SK-MEL-5 (cell line): ENCODE data around the gene AMPH. TPM values are rescaled to one million over a fixed set of nuclear protein-coding genes. Genes with fewer than 3 reads are reported as not detected.
"Not testable (repeated sequence)": the region's sequence is repeated elsewhere in the genome, so short reads cannot be mapped to it uniquely, and the experiment has no call there.

Source experiments
- DNase-seq: peaks from one replicate; pipeline ENCODE4 v3.0.0-alpha.2; 2016; ENCODE audit warnings: low read depth, low spot score
- in situ Hi-C: cut with HindIII; loops from 2 replicates; pipeline ENCODE4 v1.10.0; 2016; ENCODE audit warnings: low sequenced_read_pairs, high pct_unique_total_duplicates, low pct_unique_long_range_greater_than_20kb
- total RNA-seq: library from RNA; depleted of rRNA; stranded (reverse); fragments of >200 nt; shearing (Covaris generic); gene quantifications from 2 replicates; pipeline ENCODE4 v1.2.3, GENCODE V29; 2014

AMPH gene
- total RNA-seq, 1 experiment from 2014 or later: not detected

GRCh38 chr7:38353431-38353881 lies 277.7 kb downstream of the AMPH start:
- DNase-seq, in situ Hi-C loops: not testable (repeated sequence)

GRCh38 chr7:38351601-38352000 lies 279.6 kb downstream of the AMPH start:
- in situ Hi-C loops: no loop called here
- no peak for DNase-seq

- in situ Hi-C loops: not testable (repeated sequence)
Measured at GRCh38 chr7:38350777-38351176, 280.4 kb downstream of the AMPH start.

GRCh38 chr7:38349869-38350583 lies 281.1 kb downstream of the AMPH start:
- peak; percentile 69 for DNase-seq
- in situ Hi-C loops: not testable (repeated sequence)

More at GRCh38 chr7:38350777-38351176, 280.4 kb downstream of the AMPH start:
- DNase-seq: not testable (repeated sequence)

- DNase-seq, in situ Hi-C loops: not testable (repeated sequence)
Measured at GRCh38 chr7:38349126-38349795, 281.9 kb downstream of the AMPH start.

GRCh38 chr7:38345299-38346172 lies 285.6 kb downstream of the AMPH start:
- DNase-seq: peak; percentile 92

GRCh38 chr7:38344741-38345140 lies 286.4 kb downstream of the AMPH start:
- in situ Hi-C loops, DNase-seq: not testable (repeated sequence)

More at GRCh38 chr7:38345299-38346172, 285.6 kb downstream of the AMPH start:
- in situ Hi-C loops: not testable (repeated sequence)

- DNase-seq, in situ Hi-C loops: not testable (repeated sequence)
Measured at GRCh38 chr7:38342135-38342534, 289.0 kb downstream of the AMPH start.

GRCh38 chr7:38341172-38341705 lies 289.9 kb downstream of the AMPH start:
- DNase-seq: peak; percentile 84
- in situ Hi-C loops: not testable (repeated sequence)

GRCh38 chr7:38339953-38340819 lies 291.0 kb downstream of the AMPH start:
- no peak for DNase-seq
- in situ Hi-C loops: no loop called here

GRCh38 chr7:38336148-38336515 lies 295.0 kb downstream of the AMPH start:
- in situ Hi-C loops, DNase-seq: not testable (repeated sequence)

- DNase-seq: peak; percentile 96
- in situ Hi-C loops: no loop called here
Measured at GRCh38 chr7:38335492-38336147, 295.6 kb downstream of the AMPH start.

GRCh38 chr7:38335128-38335491 lies 296.1 kb downstream of the AMPH start:
- no peak for DNase-seq
- in situ Hi-C loops: no loop called here

GRCh38 chr7:38334163-38334562 lies 297.0 kb downstream of the AMPH start:
- no peak for DNase-seq
- in situ Hi-C loops: no loop called here
